ENCODE results near the gene PRKAG2.
"Not testable (repeated sequence)": the region's sequence is repeated elsewhere in the genome, so short reads cannot be mapped to it uniquely, and the experiment has no call there.

DNA sequence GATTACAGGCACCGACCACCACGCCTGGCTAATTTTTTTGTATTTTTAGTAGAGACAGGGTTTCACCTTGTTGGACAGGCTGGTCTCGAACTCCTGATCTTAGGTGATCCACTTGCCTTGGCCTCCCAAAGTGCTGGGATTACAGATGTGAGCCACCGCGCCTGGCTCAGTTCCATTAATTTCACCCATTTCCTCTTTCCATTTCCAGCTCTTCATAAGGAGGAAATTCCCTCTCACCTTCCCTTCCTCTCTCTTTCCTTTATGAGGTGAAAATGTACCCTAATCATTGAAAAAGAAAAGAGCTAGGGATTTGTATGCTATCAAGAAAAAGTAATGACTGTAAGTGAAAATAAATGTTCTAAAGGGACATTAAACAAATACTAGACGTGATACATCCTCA, 50.6 kb downstream of the PRKAG2 start:
- TF ChIP-seq CTCF (IDR thresholded peaks at IDR 0.05; ENCODE audit: low read length); EZH2 (IDR thresholded peaks at IDR 0.05; ENCODE audit: borderline replicate concordance, low read length): not testable (repeated sequence)

Measured in OCI-LY1 (cell line).